Upper lobe of left lung (tissue), 6 donors: Measurements from ENCODE around the gene XPC. TPM values are rescaled to one million over a fixed set of nuclear protein-coding genes. Genes with fewer than 3 reads are reported as not detected.

Experiments used
- ATAC-seq, 2 donors: fragments of 200-7000 bp; cut with Tn5 transposase; one replicate each; pipeline ENCODE4 v1.9.1; 2022; ENCODE audit warnings: mild to moderate bottlenecking in 2 of 2, moderate library complexity in 2 of 2; ENCODE audit not compliant: low FRiP score in 2 of 2
- DNase-seq, 2 donors: peaks; one replicate each; pipeline ENCODE4 v3.0.0-alpha.2; 2019 to 2020
- H3K27ac ChIP-seq, 4 donors: fragments of 200-600 bp; sonication (generic); one replicate each; pipeline ENCODE4 v1.5.1; 2016 to 2019
- H3K27me3 ChIP-seq, 4 donors: fragments of 200-600 bp; sonication (generic); one replicate each; pipeline ENCODE4 v1.5.1; 2017 to 2019
- H3K36me3 ChIP-seq, 4 donors: fragments of 200-600 bp; sonication (generic); one replicate each; pipeline ENCODE4 v1.5.1; 2016 to 2019
- H3K4me1 ChIP-seq, 4 donors: fragments of 200-600 bp; sonication (generic); one replicate each; pipeline ENCODE4 v1.5.1; 2018 to 2019
- H3K4me3 ChIP-seq, 4 donors: fragments of 200-600 bp; sonication (generic); one replicate each; pipeline ENCODE4 v1.5.1; 2017 to 2019; ENCODE audit warnings: mild to moderate bottlenecking in 2 of 4, moderate library complexity in 1 of 4
- H3K9me3 ChIP-seq, 4 donors: fragments of 200-600 bp; sonication (generic); one replicate each; pipeline ENCODE4 v1.5.1; 2018 to 2019
- EP300 ChIP-seq, 4 donors: sonication (generic); formaldehyde crosslinking; IDR thresholded peaks; one replicate each; pipeline ENCODE4 v1.5.1; 2017; ENCODE audit warnings: antibody characterized with exemption in 4 of 4, control low read depth in 2 of 4
- POLR2A ChIP-seq, 4 donors: fragments of 450-650 bp; IDR thresholded peaks; one replicate each; pipeline ENCODE4 v1.5.1; 2016 to 2017; ENCODE audit warnings: antibody characterized with exemption in 4 of 4, mild to moderate bottlenecking in 2 of 4
- POLR2AphosphoS5 ChIP-seq, 2 donors: sonication (generic); formaldehyde crosslinking; IDR thresholded peaks; one replicate each; pipeline ENCODE4 v1.5.1; 2017; ENCODE audit warnings: antibody characterized with exemption in 2 of 2
- WGBS, 2 donors: methylation state at CpG; one replicate each; pipeline ENCODE4 v1.1.5; 2017 to 2018; 5-methylcytosine and 5-hydroxymethylcytosine counted together
- total RNA-seq, 6 donors: library from RNA; depleted of rRNA in 4 of 6; stranded (reverse); fragments of >200 nt in 4 of 6; gene quantifications; one replicate each; pipeline versions ENCODE4 v1.1.0 to v1.2.1, GENCODE V29; 2016 to 2021
- TF ChIP-seq, protein P1 (sequence below), 6 experiments: fragments of 450-650 bp in 4 of 6; fragments of 200-600 bp in 2 of 6; sonication (generic) in 2 of 6; IDR thresholded peaks; one replicate each; pipeline ENCODE4 v1.5.1; 2016 to 2019; ENCODE audit warnings: antibody characterized with exemption in 6 of 6
- donor health status: DM: no; HTN: no; CAD: no; lungs with moderate emphysema.
- donor health status: DM: no; HTN: yes; CAD: no; lungs with severe emphysema.

XPC gene
- total RNA-seq, 6 donors from 2014 or later = 33.8 to 87.0 (median 46.6) TPM

GRCh38 chr3:14152233-14152962, 26.0 kb downstream of the XPC start:
- H3K27me3 ChIP-seq = no peaks in the 10 kb centered on the region
- ATAC-seq (no peak), DNase-seq (no peak)
- peaks cover 7 to 84% (median 54%) of the 10 kb centered on the region in 4 donors for H3K36me3 ChIP-seq
- H3K4me1 ChIP-seq = no peaks in the 10 kb centered on the region
- H3K4me3 ChIP-seq = no peak overlapping the region
- WGBS, 2 donors = 85 to 91% methylated on average over 10 to 11 of the region's 11 CpGs
- no peak overlapping the region for H3K27ac ChIP-seq
- H3K9me3 ChIP-seq = no peaks in the 10 kb centered on the region
- TF ChIP-seq, protein P1, sequence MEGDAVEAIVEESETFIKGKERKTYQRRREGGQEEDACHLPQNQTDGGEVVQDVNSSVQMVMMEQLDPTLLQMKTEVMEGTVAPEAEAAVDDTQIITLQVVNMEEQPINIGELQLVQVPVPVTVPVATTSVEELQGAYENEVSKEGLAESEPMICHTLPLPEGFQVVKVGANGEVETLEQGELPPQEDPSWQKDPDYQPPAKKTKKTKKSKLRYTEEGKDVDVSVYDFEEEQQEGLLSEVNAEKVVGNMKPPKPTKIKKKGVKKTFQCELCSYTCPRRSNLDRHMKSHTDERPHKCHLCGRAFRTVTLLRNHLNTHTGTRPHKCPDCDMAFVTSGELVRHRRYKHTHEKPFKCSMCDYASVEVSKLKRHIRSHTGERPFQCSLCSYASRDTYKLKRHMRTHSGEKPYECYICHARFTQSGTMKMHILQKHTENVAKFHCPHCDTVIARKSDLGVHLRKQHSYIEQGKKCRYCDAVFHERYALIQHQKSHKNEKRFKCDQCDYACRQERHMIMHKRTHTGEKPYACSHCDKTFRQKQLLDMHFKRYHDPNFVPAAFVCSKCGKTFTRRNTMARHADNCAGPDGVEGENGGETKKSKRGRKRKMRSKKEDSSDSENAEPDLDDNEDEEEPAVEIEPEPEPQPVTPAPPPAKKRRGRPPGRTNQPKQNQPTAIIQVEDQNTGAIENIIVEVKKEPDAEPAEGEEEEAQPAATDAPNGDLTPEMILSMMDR (IDR thresholded peaks at IDR 0.05) = no peak
- no peak for TF ChIP-seq POLR2A (IDR thresholded peaks at IDR 0.05)
- no peak for TF ChIP-seq POLR2AphosphoS5 (IDR thresholded peaks at IDR 0.05)
- TF ChIP-seq EP300 (IDR thresholded peaks at IDR 0.05) = no peak

DNA sequence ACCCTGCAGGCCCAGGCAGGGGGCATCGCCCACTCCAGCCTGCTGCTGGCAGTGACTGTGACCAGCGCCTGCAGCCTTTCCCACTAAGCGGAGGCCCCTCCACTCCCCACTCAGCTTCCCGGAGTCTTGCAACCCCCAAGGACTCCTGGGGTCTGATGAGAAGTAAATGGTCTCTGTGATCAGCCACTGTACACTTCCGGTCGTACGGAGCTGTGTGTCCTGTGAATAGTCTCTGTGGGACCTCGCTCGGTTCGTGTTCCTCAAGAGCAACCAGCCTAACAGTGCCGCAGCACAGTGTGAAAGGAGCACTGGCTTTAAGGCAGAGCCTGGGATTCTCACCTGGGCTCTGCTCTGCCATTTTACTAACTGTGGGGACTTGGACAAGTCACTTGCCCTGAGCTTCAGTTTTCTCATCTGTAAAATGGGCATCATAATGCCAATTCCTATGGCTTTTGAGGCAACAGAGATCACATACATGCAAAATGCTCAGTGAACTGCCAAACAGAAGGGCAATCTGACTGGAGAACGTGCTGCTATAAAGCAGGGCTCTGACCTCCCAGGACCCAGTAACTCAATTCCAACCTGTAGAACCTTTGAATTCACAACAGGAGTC, 26.8 kb downstream of the XPC start:
- WGBS, 2 donors = 82 to 96% methylated on average over 10 to 12 of the region's 12 CpGs
- H3K36me3 ChIP-seq = peaks cover 7 to 84% (median 54%) of the 10 kb centered on the region in 4 donors
- no peak for DNase-seq
- H3K9me3 ChIP-seq = no peaks in the 10 kb centered on the region
- ATAC-seq = no peak
- no peaks in the 10 kb centered on the region for H3K27me3 ChIP-seq
- no peak overlapping the region for H3K27ac ChIP-seq
- TF ChIP-seq, protein P1 (IDR thresholded peaks at IDR 0.05) = no peak
- TF ChIP-seq EP300 (IDR thresholded peaks at IDR 0.05) = no peak
- TF ChIP-seq POLR2AphosphoS5 (IDR thresholded peaks at IDR 0.05) = no peak
- no peak for TF ChIP-seq POLR2A (IDR thresholded peaks at IDR 0.05)
- no peak overlapping the region for H3K4me3 ChIP-seq
- H3K4me1 ChIP-seq = peaks cover 0 to 5% (median 2%) of the 10 kb centered on the region in 4 donors

GRCh38 chr3:14150491-14151230, 27.7 kb downstream of the XPC start:
- Histone ChIP-seq H3K27me3 (no peaks in the 10 kb centered on the region), H3K36me3 (peaks cover 7 to 84% (median 52%) of the 10 kb centered on the region in 4 donors), H3K27ac (no peak overlapping the region), H3K4me1 (peaks cover 3 to 14% (median 8%) of the 10 kb centered on the region in 4 donors), H3K4me3 (no peak overlapping the region), H3K9me3 (no peaks in the 10 kb centered on the region)
- no peak for ATAC-seq
- DNase-seq = no peak
- TF ChIP-seq, protein P1 (IDR thresholded peaks at IDR 0.05) = no peak
- TF ChIP-seq POLR2A (IDR thresholded peaks at IDR 0.05) (no peak), EP300 (IDR thresholded peaks at IDR 0.05) (no peak), POLR2AphosphoS5 (IDR thresholded peaks at IDR 0.05) (no peak)
- WGBS, 2 donors = 94 to 98% methylated on average over 9 of the region's 9 CpGs

- Histone ChIP-seq H3K9me3 (no peaks in the 10 kb centered on the region), H3K4me3 (no peak overlapping the region), H3K27ac (no peak overlapping the region), H3K4me1 (peaks cover 9 to 20% (median 14%) of the 10 kb centered on the region in 4 donors), H3K36me3 (peaks cover 7 to 87% (median 52%) of the 10 kb centered on the region in 4 donors), H3K27me3 (no peaks in the 10 kb centered on the region)
- DNase-seq (no peak), ATAC-seq (no peak)
- no peak for TF ChIP-seq EP300 (IDR thresholded peaks at IDR 0.05)
- TF ChIP-seq, protein P1 (IDR thresholded peaks at IDR 0.05) = no peak
- no peak for TF ChIP-seq POLR2A (IDR thresholded peaks at IDR 0.05)
- TF ChIP-seq POLR2AphosphoS5 (IDR thresholded peaks at IDR 0.05) = no peak
- WGBS, 2 donors = 90 to 97% methylated on average over 9 of the region's 9 CpGs
Observed at GRCh38 chr3:14150078-14150477, 28.3 kb downstream of the XPC start.
